GM23338 (cell line): ENCODE data around the gene DCLK2. TPM values are rescaled to one million over a fixed set of nuclear protein-coding genes. Genes with fewer than 3 reads are reported as not detected.

Experiments used
- ATAC-seq: fragments of 200-7000 bp; cut with Tn5 transposase; 3 replicates; pipeline ENCODE4 v1.9.1; 2020
- DNase-seq: peaks from one replicate; pipeline ENCODE4 v3.0.0-alpha.2; 2015; ENCODE audit warnings: low spot score
- H2AFZ ChIP-seq: fragments of 200-600 bp; sonication (generic); 2 replicates; pipeline ENCODE4 v1.8.0; 2016; ENCODE audit warnings: antibody characterized with exemption, mild to moderate bottlenecking, moderate library complexity
- H3F3A ChIP-seq: fragments of 200-600 bp; sonication (generic); replicated peaks from 2 replicates; pipeline ENCODE4 v1.8.0; 2017; ENCODE audit warnings: antibody characterized with exemption, mixed run types, low read depth
- H3K27ac ChIP-seq: fragments of 200-600 bp; sonication (generic); 2 replicates; pipeline ENCODE4 v1.6.1; 2016; ENCODE audit warnings: low read depth
- H3K27me3 ChIP-seq: fragments of 200-600 bp; sonication (generic); 2 replicates; pipeline ENCODE4 v1.8.0; 2016; ENCODE audit warnings: mild to moderate bottlenecking, mixed run types, moderate library complexity; ENCODE audit not compliant: insufficient read depth
- H3K36me3 ChIP-seq: fragments of 200-600 bp; sonication (generic); 2 replicates; pipeline ENCODE4 v1.8.0; 2016; ENCODE audit warnings: mild to moderate bottlenecking; ENCODE audit not compliant: insufficient read depth
- H3K4me1 ChIP-seq: fragments of 200-600 bp; sonication (generic); 2 replicates; pipeline ENCODE4 v1.8.0; 2016; ENCODE audit warnings: mild to moderate bottlenecking, moderate library complexity; ENCODE audit not compliant: insufficient read depth
- H3K4me2 ChIP-seq: fragments of 200-600 bp; sonication (generic); 2 replicates; pipeline ENCODE4 v1.7.1; 2017; ENCODE audit warnings: mixed run types
- H3K4me3 ChIP-seq: fragments of 200-600 bp; sonication (generic); 2 replicates; pipeline ENCODE4 v1.6.1; 2016; ENCODE audit warnings: mixed run types
- H3K79me2 ChIP-seq: fragments of 200-600 bp; sonication (generic); replicated peaks from 2 replicates; pipeline ENCODE4 v1.8.0; 2017; ENCODE audit warnings: mild to moderate bottlenecking; ENCODE audit not compliant: insufficient read depth
- H3K9me2 ChIP-seq: fragments of 200-600 bp; sonication (generic); 2 replicates; pipeline ENCODE4 v1.8.0; 2017; ENCODE audit not compliant: insufficient read depth
- H4K20me1 ChIP-seq: fragments of 200-600 bp; sonication (generic); replicated peaks from 2 replicates; pipeline ENCODE4 v1.8.0; 2017; ENCODE audit warnings: mild to moderate bottlenecking; ENCODE audit not compliant: insufficient read depth
- H3K27ac Mint-ChIP-seq: 2 replicates; pipeline ENCODE4 v1.8.0; 2020; ENCODE audit warnings: inconsistent platforms, mild to moderate bottlenecking, moderate library complexity, mixed read lengths
- H3K27me3 Mint-ChIP-seq: 3 replicates; pipeline ENCODE4 v1.8.0; 2022; ENCODE audit warnings: low read depth, mild to moderate bottlenecking, moderate library complexity, mixed read lengths, inconsistent platforms; ENCODE audit not compliant: insufficient read depth, poor library complexity
- H3K36me3 Mint-ChIP-seq: 3 replicates; pipeline ENCODE4 v1.8.0; 2021; ENCODE audit warnings: low read depth, mild to moderate bottlenecking, inconsistent platforms, moderate library complexity, mixed read lengths
- H3K4me1 Mint-ChIP-seq: 3 replicates; pipeline ENCODE4 v1.8.0; 2020; ENCODE audit warnings: mild to moderate bottlenecking, inconsistent platforms, mixed read lengths
- H3K4me3 Mint-ChIP-seq: 3 replicates; pipeline ENCODE4 v1.8.0; 2021; ENCODE audit warnings: moderate library complexity, mild to moderate bottlenecking, inconsistent platforms, mixed read lengths
- H3K9me3 Mint-ChIP-seq: 3 replicates; pipeline ENCODE4 v1.8.0; 2020; ENCODE audit warnings: moderate library complexity, mild to moderate bottlenecking, inconsistent platforms, mixed read lengths
- CREB1 ChIP-seq: fragments of 250-450 bp; sonication (Bioruptor Pico); IDR thresholded peaks from 2 replicates; pipeline ENCODE4 v1.5.0; 2020; ENCODE audit warnings: low read depth, mild to moderate bottlenecking, moderate library complexity
- ETS1 ChIP-seq: IDR thresholded peaks from 2 replicates; pipeline ENCODE4 v1.6.1; 2016; ENCODE audit warnings: antibody characterized with exemption
- EZH2 ChIP-seq: fragments of 200-600 bp; sonication (generic); IDR thresholded peaks from one replicate; pipeline ENCODE4 v1.8.0; 2017; ENCODE audit warnings: antibody characterized with exemption, mild to moderate bottlenecking, low read depth; ENCODE audit not compliant: unreplicated experiment
- NANOG ChIP-seq: IDR thresholded peaks from 2 replicates; pipeline ENCODE4 v1.6.1; 2016; ENCODE audit warnings: antibody characterized with exemption, borderline replicate concordance
- STAT1 ChIP-seq: IDR thresholded peaks from one replicate; pipeline ENCODE4 v1.6.1; 2016; ENCODE audit warnings: antibody characterized with exemption; ENCODE audit not compliant: unreplicated experiment
- ZNF114 ChIP-seq: fragments of 250-450 bp; sonication (Bioruptor Pico); IDR thresholded peaks from 2 replicates; pipeline ENCODE4 v1.5.0; 2020; ENCODE audit warnings: mild to moderate bottlenecking, moderate library complexity
- ZNF462 ChIP-seq: fragments of 250-450 bp; sonication (Bioruptor Pico); IDR thresholded peaks from 2 replicates; pipeline ENCODE4 v1.5.0; 2020; ENCODE audit warnings: mild to moderate bottlenecking, moderate library complexity
- polyA plus RNA-seq: library from polyadenylated mRNA; unstranded; fragments of >200 nt; fragmentation: Nextera tagmentation; extraction: Ambion mirVana; gene quantifications from 2 replicates; pipeline ENCODE4 v1.2.1, GENCODE V29; 2016
- total RNA-seq: library from RNA; depleted of rRNA; stranded (reverse); fragments of >200 nt; shearing (Covaris generic); gene quantifications from 2 replicates; pipeline ENCODE4 v1.2.3, GENCODE V29; 2014
- TF ChIP-seq, protein P1 (sequence below), 2 experiments: fragments of 200-600 bp in 1 of 2; sonication (generic) in 1 of 2; conservative IDR thresholded peaks; 2 replicates each; pipeline versions ENCODE4 v1.5.1 to v1.6.1; 2016 to 2017; ENCODE audit warnings: antibody characterized with exemption in 2 of 2, low read depth in 2 of 2, mild to moderate bottlenecking in 2 of 2, moderate library complexity in 1 of 2

Gene DCLK2
- total and polyA plus RNA-seq, 2 experiments from 2014 or later, result 0.49 TPM; not detected in 1

- Histone ChIP-seq H3K4me2 (no peak overlapping the region), H3K79me2 (no peaks in the 10 kb centered on the region), H3K9me2 (no peaks in the 10 kb centered on the region), H3K27ac (no peak overlapping the region), H2AFZ (no peak overlapping the region), H4K20me1 (no peaks in the 10 kb centered on the region), H3F3A (no peaks in the 10 kb centered on the region), H3K4me1 (peaks cover 5% of the 10 kb centered on the region; the same call in 1 of the 2 replicates), H3K27me3 (no peaks in the 10 kb centered on the region), H3K4me3 (no peak overlapping the region), H3K36me3 (no peaks in the 10 kb centered on the region)
- H3K9me3 Mint-ChIP-seq, result no peaks in the 10 kb centered on the region
- peaks cover 2% of the 10 kb centered on the region for H3K27me3 Mint-ChIP-seq
- TF ChIP-seq, protein P1, sequence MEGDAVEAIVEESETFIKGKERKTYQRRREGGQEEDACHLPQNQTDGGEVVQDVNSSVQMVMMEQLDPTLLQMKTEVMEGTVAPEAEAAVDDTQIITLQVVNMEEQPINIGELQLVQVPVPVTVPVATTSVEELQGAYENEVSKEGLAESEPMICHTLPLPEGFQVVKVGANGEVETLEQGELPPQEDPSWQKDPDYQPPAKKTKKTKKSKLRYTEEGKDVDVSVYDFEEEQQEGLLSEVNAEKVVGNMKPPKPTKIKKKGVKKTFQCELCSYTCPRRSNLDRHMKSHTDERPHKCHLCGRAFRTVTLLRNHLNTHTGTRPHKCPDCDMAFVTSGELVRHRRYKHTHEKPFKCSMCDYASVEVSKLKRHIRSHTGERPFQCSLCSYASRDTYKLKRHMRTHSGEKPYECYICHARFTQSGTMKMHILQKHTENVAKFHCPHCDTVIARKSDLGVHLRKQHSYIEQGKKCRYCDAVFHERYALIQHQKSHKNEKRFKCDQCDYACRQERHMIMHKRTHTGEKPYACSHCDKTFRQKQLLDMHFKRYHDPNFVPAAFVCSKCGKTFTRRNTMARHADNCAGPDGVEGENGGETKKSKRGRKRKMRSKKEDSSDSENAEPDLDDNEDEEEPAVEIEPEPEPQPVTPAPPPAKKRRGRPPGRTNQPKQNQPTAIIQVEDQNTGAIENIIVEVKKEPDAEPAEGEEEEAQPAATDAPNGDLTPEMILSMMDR (conservative IDR thresholded peaks at IDR 0.05; ENCODE audit: low read depth in 2 of 2), result no peak
- TF ChIP-seq ZNF462 (CRISPR knock-in tag), result no peak
- TF ChIP-seq CREB1 (CRISPR knock-in tag), result no peak
- TF ChIP-seq ETS1, result no peak
- TF ChIP-seq STAT1, result no peak
- no peak for TF ChIP-seq ZNF114 (CRISPR knock-in tag)
- TF ChIP-seq EZH2, result no peak
- TF ChIP-seq NANOG, result no peak
- H3K36me3 Mint-ChIP-seq, result no peaks in the 10 kb centered on the region
- H3K4me3 Mint-ChIP-seq, result no peak overlapping the region
- DNase-seq (no peak), ATAC-seq (no peak)
- H3K27ac Mint-ChIP-seq, result no peak overlapping the region
- H3K4me1 Mint-ChIP-seq, result peaks cover 11% of the 10 kb centered on the region
Measured at GRCh38 chr4:150212927-150213326, 134.7 kb downstream of the DCLK2 start.
